A673 (cell line): ENCODE results near the gene CRHBP. TPM values are rescaled to one million over a fixed set of nuclear protein-coding genes. Genes with fewer than 3 reads are reported as not detected.

ENCODE experiments used
- BruUV-seq: library from RNA; stranded (reverse); fragments of 400-500 nt; replicated peaks from 2 replicates; lab custom pipeline; 2021; lab: Mats Ljungman, UMichigan
- CTCF ChIA-PET: fragments of 300-600 bp; sonication (Branson Sonifier 250); formaldehyde crosslinking; loops from one replicate; lab custom pipeline; 2022; ENCODE audit warnings: antibody characterized with exemption; lab: Charles Lee
- POLR2A ChIA-PET: fragments of 300-600 bp; sonication (Branson Sonifier 250); formaldehyde crosslinking; loops from one replicate; lab custom pipeline; 2022; ENCODE audit warnings: antibody characterized with exemption; ENCODE audit not compliant: low non-redundant PET; lab: Charles Lee
- DNase-seq: peaks from one replicate; pipeline ENCODE4 v3.0.0-alpha.2; 2015; ENCODE audit warnings: low spot score
- H3K27ac ChIP-seq: fragments of 200-600 bp; sonication (generic); 2 replicates; pipeline ENCODE4 v1.5.1; 2016; ENCODE audit warnings: mixed run types, low read depth, mild to moderate bottlenecking, mixed read lengths, antibody characterized with exemption, low read length; ENCODE audit not compliant: poor library complexity, severe bottlenecking
- H3K27me3 ChIP-seq: fragments of 200-600 bp; sonication (generic); replicated peaks from 2 replicates; pipeline ENCODE4 v1.6.1; 2017; ENCODE audit warnings: mixed run types, low read depth, mild to moderate bottlenecking, mixed read lengths, antibody characterized with exemption, low read length; ENCODE audit not compliant: insufficient read depth, poor library complexity
- H3K36me3 ChIP-seq: fragments of 200-600 bp; sonication (generic); 2 replicates; pipeline ENCODE4 v1.6.1; 2016; ENCODE audit warnings: mixed run types, mild to moderate bottlenecking, mixed read lengths, antibody characterized with exemption, low read length; ENCODE audit not compliant: insufficient read depth, poor library complexity, severe bottlenecking
- H3K4me1 ChIP-seq: fragments of 200-600 bp; sonication (generic); 2 replicates; pipeline ENCODE4 v1.6.1; 2017; ENCODE audit warnings: mixed run types, mild to moderate bottlenecking, mixed read lengths, antibody characterized with exemption, low read length; ENCODE audit not compliant: insufficient read depth, poor library complexity, severe bottlenecking
- H3K4me3 ChIP-seq: fragments of 200-600 bp; sonication (generic); 2 replicates; pipeline ENCODE4 v1.5.1; 2016; ENCODE audit warnings: low read depth, mixed run types, mild to moderate bottlenecking, mixed read lengths, low read length; ENCODE audit not compliant: poor library complexity, severe bottlenecking
- H3K9me3 ChIP-seq: fragments of 200-600 bp; sonication (generic); 2 replicates; pipeline ENCODE4 v1.6.1; 2016; ENCODE audit warnings: mixed run types, low read depth, mild to moderate bottlenecking, mixed read lengths, antibody characterized with exemption, low read length; ENCODE audit not compliant: poor library complexity, severe bottlenecking
- CTCF ChIP-seq: fragments of 300-800, 200-600 bp; sonication (generic); conservative IDR thresholded peaks from 2 replicates; pipeline ENCODE4 v1.5.1; 2017; ENCODE audit warnings: low read depth, mild to moderate bottlenecking, antibody characterized with exemption, low read length, moderate library complexity, mixed read lengths
- EZH2 ChIP-seq: fragments of 200-600 bp; sonication (generic); IDR thresholded peaks from 2 replicates; pipeline ENCODE4 v1.6.1; 2017; ENCODE audit warnings: borderline replicate concordance, low read depth, mild to moderate bottlenecking, mixed read lengths, antibody characterized with exemption, low read length; ENCODE audit not compliant: poor library complexity, severe bottlenecking
- intact Hi-C: fragments of 100-400 bp; cut with micrococcal nuclease; formaldehyde crosslinking; loops from one replicate; pipeline ENCODE4 v1.10.0; 2022; ENCODE audit not compliant: unreplicated experiment
- total RNA-seq: library from RNA; stranded (reverse); gene quantifications from 2 replicates; pipeline ENCODE4 v1.2.3, GENCODE V29; 2021

The CRHBP gene
- total RNA-seq, 1 experiment from 2014 or later = not detected

- no TSS peak for BruUV-seq
- TF ChIP-seq EZH2 (no peak), CTCF (no peak)
- CTCF ChIA-PET = no interaction called here
Observed at GRCh38 chr5:76956033-76956432, 3.2 kb downstream of the CRHBP start.

GRCh38 chr5:76958991-76959767, 6.3 kb downstream of the CRHBP start:
- POLR2A ChIA-PET = no interaction called here
- CTCF ChIA-PET = no interaction called here
- intact Hi-C loops = no loop called here
- BruUV-seq = no TSS peak
- peak; percentile 67 for DNase-seq
- no peak for TF ChIP-seq EZH2
- no peak for TF ChIP-seq CTCF
- Histone ChIP-seq H3K4me1 (peaks cover 12% of the 10 kb centered on the region), H3K9me3 (no peaks in the 10 kb centered on the region), H3K36me3 (no peaks in the 10 kb centered on the region), H3K27ac (no peak overlapping the region), H3K4me3 (no peak overlapping the region), H3K27me3 (peaks cover 14% of the 10 kb centered on the region)

More at GRCh38 chr5:76956033-76956432, 3.2 kb downstream of the CRHBP start:
- Histone ChIP-seq H3K9me3 (no peaks in the 10 kb centered on the region), H3K27me3 (peaks cover 37% of the 10 kb centered on the region), H3K36me3 (no peaks in the 10 kb centered on the region), H3K27ac (no peak overlapping the region), H3K4me3 (no peak overlapping the region), H3K4me1 (peaks cover 21% of the 10 kb centered on the region)
- DNase-seq = no peak
- intact Hi-C loops = no loop called here
- POLR2A ChIA-PET = no interaction called here

- H3K4me3 ChIP-seq = no peak overlapping the region
- no peak overlapping the region for H3K27ac ChIP-seq
- no peaks in the 10 kb centered on the region for H3K9me3 ChIP-seq
- H3K36me3 ChIP-seq = no peaks in the 10 kb centered on the region
- peaks cover 5% of the 10 kb centered on the region for H3K27me3 ChIP-seq
- BruUV-seq = no TSS peak
- DNase-seq = no peak
- intact Hi-C loops = no loop called here
- POLR2A ChIA-PET = no interaction called here
- no peak for TF ChIP-seq EZH2
- TF ChIP-seq CTCF = no peak
- CTCF ChIA-PET = no interaction called here
- peaks cover 12% of the 10 kb centered on the region for H3K4me1 ChIP-seq
Observed at GRCh38 chr5:76960004-76960625, 7.3 kb downstream of the CRHBP start.
